ENCODE data around the gene PRICKLE3.

DNA sequence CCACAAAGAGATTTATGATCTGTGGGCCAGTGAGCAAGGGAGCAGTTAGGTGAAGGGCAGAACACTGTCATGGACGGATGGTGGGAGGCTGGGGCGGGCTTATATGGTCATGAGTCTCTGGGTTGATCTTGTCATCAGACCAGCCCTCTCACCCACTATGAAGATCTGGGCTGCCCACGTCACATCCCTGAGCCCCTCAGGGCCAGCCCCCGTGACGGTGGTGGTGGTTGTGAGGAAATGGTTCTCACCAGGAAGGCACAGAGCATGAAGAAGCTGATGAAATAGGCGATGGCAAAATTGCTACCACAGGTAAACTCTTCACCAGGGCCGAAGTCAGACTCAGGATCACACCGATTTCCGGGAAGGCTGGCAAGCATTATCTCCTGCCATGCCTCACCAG is 24.9 kb upstream of the PRICKLE3 start:
- TF ChIP-seq CTCF (conservative IDR thresholded peaks at IDR 0.05 in 1 of 2, IDR thresholded peaks at IDR 0.05 in 1 of 2; ENCODE audit: low read depth in 1 of 2, low read length in 2 of 2), result no peak
- no peak for TF ChIP-seq EZH2 (IDR thresholded peaks at IDR 0.05; ENCODE audit: low read length, missing control alignments)

Data from fibroblast of lung (primary cell).